Keratinocyte (primary cell): ENCODE data around the gene COG4. TPM values are rescaled to one million over a fixed set of nuclear protein-coding genes. Genes with fewer than 3 reads are reported as not detected.
A peak's percentile ranks its signal among the peaks of the same experiment; 100 is the strongest.

Experiments used
- DNase-seq: peaks from one replicate; pipeline ENCODE4 v3.0.0-alpha.2; 2011; ENCODE audit warnings: low read depth, missing footprints, low spot score
- FAIRE-seq: peaks from 2 replicates; lab custom pipeline; 2011; peaks lifted over from hg19 to GRCh38; lab: Jason Lieb, UNC
- H2AFZ ChIP-seq: 2 replicates; pipeline ENCODE4 v1.6.0; 2012; ENCODE audit warnings: low read length, control low read depth, inconsistent platforms; ENCODE audit not compliant: control insufficient read depth
- H3K27ac ChIP-seq: 2 replicates; pipeline ENCODE4 v1.5.1; 2011; ENCODE audit warnings: low read length; ENCODE audit not compliant: control insufficient read depth, insufficient read depth
- H3K27me3 ChIP-seq: 3 replicates; pipeline ENCODE4 v1.6.0; 2011; ENCODE audit warnings: low read length; ENCODE audit not compliant: control insufficient read depth, insufficient read depth; ENCODE audit errors: extremely low read depth
- H3K36me3 ChIP-seq, 2 experiments: 2 replicates in 1 of 2; 3 replicates in 1 of 2; pipeline ENCODE4 v1.5.1; 2011; ENCODE audit warnings: low read length in 2 of 2, mild to moderate bottlenecking in 1 of 2; ENCODE audit not compliant: control insufficient read depth in 2 of 2, insufficient read depth in 2 of 2; ENCODE audit errors: extremely low read depth in 1 of 2
- H3K4me1 ChIP-seq: 3 replicates; pipeline ENCODE4 v1.5.1; 2011; ENCODE audit warnings: low read length; ENCODE audit not compliant: control insufficient read depth, insufficient read depth; ENCODE audit errors: extremely low read depth
- H3K4me2 ChIP-seq: 3 replicates; pipeline ENCODE4 v1.6.0; 2011; ENCODE audit warnings: low read depth, low read length; ENCODE audit not compliant: control insufficient read depth, insufficient read depth; ENCODE audit errors: extremely low read depth
- H3K4me3 ChIP-seq, 3 experiments: fragments of 200-600 bp in 1 of 3; sonication (generic) in 1 of 3; 2 replicates in 2 of 3; 3 replicates in 1 of 3; pipeline ENCODE4 v1.5.1; 2011 to 2016; ENCODE audit warnings: low read length in 3 of 3, mild to moderate bottlenecking in 3 of 3, control low read depth in 2 of 3, inconsistent platforms in 1 of 3, low read depth in 1 of 3, mixed read lengths in 1 of 3, mixed run types in 1 of 3, moderate library complexity in 1 of 3; ENCODE audit not compliant: control insufficient read depth in 2 of 3, insufficient read depth in 2 of 3; ENCODE audit errors: extremely low read depth in 1 of 3
- H3K79me2 ChIP-seq: 2 replicates; pipeline ENCODE4 v1.6.0; 2012; ENCODE audit warnings: low read length; ENCODE audit not compliant: control insufficient read depth, insufficient read depth
- H3K9ac ChIP-seq: 3 replicates; pipeline ENCODE4 v1.6.0; 2011; ENCODE audit warnings: low read length; ENCODE audit not compliant: control insufficient read depth, insufficient read depth; ENCODE audit errors: extremely low read depth
- H3K9me1 ChIP-seq: 3 replicates; pipeline ENCODE4 v1.6.0; 2011; ENCODE audit warnings: low read length; ENCODE audit not compliant: control insufficient read depth, insufficient read depth; ENCODE audit errors: extremely low read depth
- H3K9me3 ChIP-seq: 2 replicates; pipeline ENCODE4 v1.5.1; 2012; ENCODE audit warnings: low read depth, low read length; ENCODE audit not compliant: control insufficient read depth
- H4K20me1 ChIP-seq: 3 replicates; pipeline ENCODE4 v1.6.0; 2011; ENCODE audit warnings: low read length; ENCODE audit not compliant: control insufficient read depth, insufficient read depth; ENCODE audit errors: extremely low read depth
- CTCF ChIP-seq, 3 experiments: IDR thresholded peaks in 1 of 3; conservative IDR thresholded peaks in 1 of 3; optimal IDR thresholded peaks in 1 of 3; 2 replicates in 2 of 3; 3 replicates in 1 of 3; pipeline versions ENCODE3 to v1.5.1; 2011; ENCODE audit warnings: low read length in 3 of 3, mild to moderate bottlenecking in 3 of 3, moderate library complexity in 2 of 3, control low read depth in 1 of 3, inconsistent platforms in 1 of 3; ENCODE audit not compliant: insufficient read depth in 2 of 3; ENCODE audit errors: extremely low read depth in 1 of 3
- EZH2 ChIP-seq: IDR thresholded peaks from one replicate; pipeline ENCODE4 v1.6.1; 2012; ENCODE audit warnings: inconsistent platforms, mild to moderate bottlenecking, low read length, moderate library complexity
- dilution Hi-C: fragments of 300-500 bp; cut with MboI; formaldehyde crosslinking; loops from one replicate; pipeline ENCODE4 v1.7.0; 2020; ENCODE audit warnings: low sequenced_read_pairs; ENCODE audit not compliant: extremely low pct_ligation_motif_present
- polyA plus RNA-seq, 5 experiments: library from polyadenylated mRNA; depleted of rRNA in 3 of 5; stranded (reverse) in 3 of 5; stranded (forward) in 1 of 5; unstranded in 1 of 5; fragments of >200 nt; gene quantifications; 1 replicate in 1 of 5; 2 replicates in 3 of 5; 3 replicates in 1 of 5; pipeline versions ENCODE4 v1.2.1 to v1.2.3, GENCODE V29; 2011 to 2012; ENCODE audit warnings: missing spikeins in 2 of 5, low read depth in 1 of 5, low replicate concordance in 1 of 5

COG4 gene
- polyA plus RNA-seq, 1 donor (not counting 4 experiments of a cell fraction or from before 2014, with no cell fraction given) = 38.9 TPM

- no peak overlapping the region for H2AFZ ChIP-seq
- no peaks in the 10 kb centered on the region for H3K9me1 ChIP-seq
- peaks cover 10% of the 10 kb centered on the region for H4K20me1 ChIP-seq
- peaks cover 30 to 82% of the 10 kb centered on the region in 2 experiments for H3K36me3 ChIP-seq
- dilution Hi-C loops = no loop called here
- H3K9me3 ChIP-seq = no peaks in the 10 kb centered on the region
- no peak overlapping the region for H3K9ac ChIP-seq
- DNase-seq = no peak
- peaks cover 6% of the 10 kb centered on the region for H3K79me2 ChIP-seq
- peaks cover 10% of the 10 kb centered on the region for H3K4me1 ChIP-seq
- H3K4me3 ChIP-seq = no peak overlapping the region
- no peak for TF ChIP-seq CTCF (optimal IDR thresholded peaks at IDR 0.05 in 1 of 3, IDR thresholded peaks at IDR 0.05 in 1 of 3, conservative IDR thresholded peaks at IDR 0.05 in 1 of 3; ENCODE audit: extremely low read depth in 1 of 3, insufficient read depth in 2 of 3, low read length in 3 of 3)
- no peak for TF ChIP-seq EZH2
- no peaks in the 10 kb centered on the region for H3K27me3 ChIP-seq
- H3K27ac ChIP-seq = no peak overlapping the region
- no peak for FAIRE-seq
- H3K4me2 ChIP-seq = no peak overlapping the region
Observed at GRCh38 chr16:70563636-70564035, 40.3 kb upstream of the COG4 start.

- peaks cover 2% of the 10 kb centered on the region for H3K4me1 ChIP-seq
- H4K20me1 ChIP-seq = peaks cover 5% of the 10 kb centered on the region
- no peaks in the 10 kb centered on the region for H3K27me3 ChIP-seq
- no peak overlapping the region for H3K4me2 ChIP-seq
- H3K9ac ChIP-seq = no peak overlapping the region
- TF ChIP-seq EZH2 (no peak), CTCF (optimal IDR thresholded peaks at IDR 0.05 in 1 of 3, IDR thresholded peaks at IDR 0.05 in 1 of 3, conservative IDR thresholded peaks at IDR 0.05 in 1 of 3; ENCODE audit: extremely low read depth in 1 of 3, insufficient read depth in 2 of 3, low read length in 3 of 3) (no peak)
- H2AFZ ChIP-seq = no peak overlapping the region
- H3K9me1 ChIP-seq = no peaks in the 10 kb centered on the region
- dilution Hi-C loops = no loop called here
- no peaks in the 10 kb centered on the region for H3K9me3 ChIP-seq
- FAIRE-seq = no peak
- H3K79me2 ChIP-seq = peaks cover 6% of the 10 kb centered on the region
- H3K27ac ChIP-seq = peak overlapping the region; percentile 28
- no peak overlapping the region for H3K4me3 ChIP-seq
- no peak for DNase-seq
- peaks cover 27 to 68% of the 10 kb centered on the region in 2 experiments for H3K36me3 ChIP-seq
Observed at GRCh38 chr16:70561623-70562022, 38.3 kb upstream of the COG4 start.
